ENCODE measurements around the gene ZNF668. TPM values are rescaled to one million over a fixed set of nuclear protein-coding genes. Genes with fewer than 3 reads are reported as not detected.
A peak's percentile ranks its signal among the peaks of the same experiment; 100 is the strongest.

ZNF668 gene
- total and polyA plus RNA-seq, 2 of the 13 experiments (the other 11 are each of a cell fraction or from before 2014, with no cell fraction given) = 3.8 to 9.8 TPM

GRCh38 chr16:31108035-31108793 lies 34.2 kb upstream of the ZNF668 start, which contains the start of gene BCKDK (continued):
- TF ChIP-seq ETV5 (CRISPR knock-in tag; IDR thresholded peaks at IDR 0.05; ENCODE audit: borderline replicate concordance) = peak; percentile 77; the same call in 1 of the 2 replicates
- TF ChIP-seq POLR2G (IDR thresholded peaks at IDR 0.05; ENCODE audit: low read depth, low read length) = peak; percentile 87
- peak; percentile 73; the same call in 1 of the 2 replicates for TF ChIP-seq MTA1 (CRISPR knock-in tag; IDR thresholded peaks at IDR 0.05; ENCODE audit: borderline replicate concordance)
- TF ChIP-seq ZNF792 (CRISPR knock-in tag; IDR thresholded peaks at IDR 0.05) = peak; percentile 89; the same call in 1 of the 2 replicates
- no peak for TF ChIP-seq HOXA7 (CRISPR knock-in tag; IDR thresholded peaks at IDR 0.05)
- peak; percentile 22; the same call in 1 of the 2 replicates for TF ChIP-seq BHLHE40 (IDR thresholded peaks at IDR 0.05; ENCODE audit: low read length)
- TF ChIP-seq AFF4 (CRISPR knock-in tag; IDR thresholded peaks at IDR 0.05) = 0 out of 2 replicates have a peak, but pooled peaks have one; percentile 31
- TF ChIP-seq PRDM10 (CRISPR knock-in tag; IDR thresholded peaks at IDR 0.05; ENCODE audit: low read depth) = peak; percentile 91
- peak; percentile 89; the same call in 1 of the 2 replicates for TF ChIP-seq ZC3H13 (CRISPR knock-in tag; IDR thresholded peaks at IDR 0.05)
- TF ChIP-seq SMARCC2 (IDR thresholded peaks at IDR 0.05) = no peak
- TF ChIP-seq ZBTB7B (CRISPR knock-in tag; IDR thresholded peaks at IDR 0.05) = peak; percentile 69
- no peak for TF ChIP-seq ISX (CRISPR knock-in tag; conservative IDR thresholded peaks at IDR 0.05)
- TF ChIP-seq ISL2 (CRISPR knock-in tag; IDR thresholded peaks at IDR 0.05) = 0 out of 2 replicates have a peak, but pooled peaks have one; percentile 12
- TF ChIP-seq ZNF7 (CRISPR knock-in tag; IDR thresholded peaks at IDR 0.05) = 0 out of 2 replicates have a peak, but pooled peaks have one; percentile 10
- no peak for TF ChIP-seq NCOA5 (CRISPR knock-in tag; IDR thresholded peaks at IDR 0.05)
- peak; percentile 75; the same call in 1 of the 2 replicates for TF ChIP-seq ZNF605 (CRISPR knock-in tag; IDR thresholded peaks at IDR 0.05)
- TF ChIP-seq ZFY (CRISPR knock-in tag; IDR thresholded peaks at IDR 0.05) = peak; percentile 90
- peak; percentile 77; the same call in 1 of the 2 replicates for TF ChIP-seq ZNF737 (CRISPR knock-in tag; IDR thresholded peaks at IDR 0.05; ENCODE audit: borderline replicate concordance)
- peak; percentile 86 for TF ChIP-seq ZNF891 (CRISPR knock-in tag; IDR thresholded peaks at IDR 0.05)
- TF ChIP-seq ZBTB21 (CRISPR knock-in tag; IDR thresholded peaks at IDR 0.05) = peak; percentile 0; the same call in 1 of the 2 replicates
- TF ChIP-seq ZNF282 (IDR thresholded peaks at IDR 0.05; ENCODE audit: partially characterized antibody) = no peak
- peak; percentile 52; the same call in 1 of the 2 replicates for TF ChIP-seq ZNF558 (CRISPR knock-in tag; IDR thresholded peaks at IDR 0.05; ENCODE audit: borderline replicate concordance)

Measured in HepG2 (cell line).